A673 (cell line): ENCODE measurements around the gene SNCAIP.

Experiments
- CTCF ChIP-seq: fragments of 300-800, 200-600 bp; sonication (generic); conservative IDR thresholded peaks from 2 replicates; pipeline ENCODE4 v1.5.1; 2017; ENCODE audit warnings: low read depth, mild to moderate bottlenecking, antibody characterized with exemption, low read length, moderate library complexity, mixed read lengths
- EZH2 ChIP-seq: fragments of 200-600 bp; sonication (generic); IDR thresholded peaks from 2 replicates; pipeline ENCODE4 v1.6.1; 2017; ENCODE audit warnings: borderline replicate concordance, low read depth, mild to moderate bottlenecking, mixed read lengths, antibody characterized with exemption, low read length; ENCODE audit not compliant: poor library complexity, severe bottlenecking

- no peak for TF ChIP-seq CTCF
- TF ChIP-seq EZH2, result no peak
Observed at GRCh38 chr5:122402955-122403685, 91.1 kb downstream of the SNCAIP start.
